Gastroesophageal sphincter (tissue), 4 donors: Measurements from ENCODE around the gene PPP3CA. TPM values are rescaled to one million over a fixed set of nuclear protein-coding genes. Genes with fewer than 3 reads are reported as not detected.

Experiments
- ATAC-seq: fragments of 150-250 bp; one replicate; pipeline ENCODE4 v1.9.1; 2016; ENCODE audit warnings: mild to moderate bottlenecking, moderate library complexity
- H3K27ac ChIP-seq, 4 donors: fragments of 200-600 bp; sonication (generic) in 3 of 4; 1 replicate in 3 of 4; 2 replicates in 1 of 4; pipeline ENCODE4 v1.5.1; 2016 to 2019
- H3K27me3 ChIP-seq: fragments of 200-600 bp; sonication (generic); one replicate; pipeline ENCODE4 v1.5.1; 2019
- H3K36me3 ChIP-seq, 2 donors: fragments of 200-600 bp; sonication (generic); one replicate each; pipeline ENCODE4 v1.5.1; 2019; ENCODE audit warnings: control low read depth in 1 of 2
- H3K4me1 ChIP-seq, 3 donors: fragments of 200-600 bp; sonication (generic); 1 replicate in 2 of 3; 2 replicates in 1 of 3; pipeline ENCODE4 v1.5.1; 2016 to 2019; ENCODE audit warnings: control low read depth in 2 of 3
- H3K4me3 ChIP-seq, 2 donors: fragments of 200-600 bp; sonication (generic); one replicate each; pipeline ENCODE4 v1.5.1; 2019; ENCODE audit warnings: mild to moderate bottlenecking in 1 of 2, moderate library complexity in 1 of 2
- H3K9me3 ChIP-seq, 3 donors: fragments of 200-600 bp; sonication (generic); one replicate each; pipeline ENCODE4 v1.5.1; 2017 to 2019; ENCODE audit warnings: control low read depth in 2 of 3
- CTCF ChIP-seq, 4 experiments: fragments of 200-600 bp in 2 of 4; fragments of 450-650 bp in 2 of 4; sonication (generic) in 1 of 4; IDR thresholded peaks; one replicate each; pipeline ENCODE4 v1.5.1; 2017 to 2019; ENCODE audit warnings: antibody characterized with exemption in 4 of 4, mild to moderate bottlenecking in 2 of 4, moderate library complexity in 2 of 4
- EP300 ChIP-seq: sonication (generic); formaldehyde crosslinking; IDR thresholded peaks from one replicate; pipeline ENCODE4 v1.6.1; 2017; ENCODE audit warnings: antibody characterized with exemption, mild to moderate bottlenecking
- POLR2A ChIP-seq, 2 donors: fragments of 450-650 bp; IDR thresholded peaks; one replicate each; pipeline ENCODE4 v1.6.1; 2017; ENCODE audit warnings: antibody characterized with exemption in 2 of 2, mild to moderate bottlenecking in 2 of 2, moderate library complexity in 1 of 2
- POLR2AphosphoS5 ChIP-seq: sonication (generic); formaldehyde crosslinking; IDR thresholded peaks from one replicate; pipeline ENCODE4 v1.6.1; 2017; ENCODE audit warnings: antibody characterized with exemption
- WGBS, 2 donors: methylation state at CpG; one replicate each; pipeline ENCODE4 v1.1.5; 2018; ENCODE audit warnings: low coverage in 1 of 2; 5-methylcytosine and 5-hydroxymethylcytosine counted together
- total RNA-seq, 4 donors: library from RNA; depleted of rRNA; stranded (reverse); fragments of >200 nt; gene quantifications; one replicate each; pipeline ENCODE4 v1.1.0, GENCODE V29; 2016

Gene PPP3CA
- total RNA-seq, 4 donors from 2014 or later: 21.1 to 29.2 (median 24.8) TPM

GRCh38 chr4:101037249-101037648 lies 310.1 kb downstream of the PPP3CA start:
- H3K36me3 ChIP-seq: peaks cover 0 to 24% of the 10 kb centered on the region in 2 donors
- no peaks in the 10 kb centered on the region for H3K9me3 ChIP-seq
- H3K27me3 ChIP-seq: no peaks in the 10 kb centered on the region
- TF ChIP-seq CTCF (IDR thresholded peaks at IDR 0.05): no peak
- no peak for ATAC-seq
- WGBS, 2 donors: 81% methylated on average over 3 of the region's 3 CpGs
- no peaks in the 10 kb centered on the region for H3K4me1 ChIP-seq
- no peak overlapping the region for H3K27ac ChIP-seq
- H3K4me3 ChIP-seq: no peak overlapping the region

- WGBS, 2 donors: 77 to 80% methylated on average over 2 of the region's 2 CpGs
- H3K27me3 ChIP-seq: no peaks in the 10 kb centered on the region
- no peak overlapping the region for H3K27ac ChIP-seq
- H3K36me3 ChIP-seq: peaks cover 0 to 30% of the 10 kb centered on the region in 2 donors
- H3K4me3 ChIP-seq: no peak overlapping the region
- TF ChIP-seq POLR2AphosphoS5: no peak
- TF ChIP-seq POLR2A (IDR thresholded peaks at IDR 0.05): no peak
- no peak for TF ChIP-seq EP300
- no peak for TF ChIP-seq CTCF (IDR thresholded peaks at IDR 0.05)
- H3K9me3 ChIP-seq: no peaks in the 10 kb centered on the region
- ATAC-seq: no peak
- H3K4me1 ChIP-seq: no peaks in the 10 kb centered on the region
Measured at GRCh38 chr4:101035487-101035886, 311.8 kb downstream of the PPP3CA start.

- H3K36me3 ChIP-seq: peaks cover 0 to 28% of the 10 kb centered on the region in 2 donors
- no peaks in the 10 kb centered on the region for H3K27me3 ChIP-seq
- no peak overlapping the region for H3K4me3 ChIP-seq
- no peaks in the 10 kb centered on the region for H3K9me3 ChIP-seq
- H3K27ac ChIP-seq: no peak overlapping the region
- TF ChIP-seq POLR2AphosphoS5 (no peak), EP300 (no peak), POLR2A (IDR thresholded peaks at IDR 0.05) (no peak), CTCF (IDR thresholded peaks at IDR 0.05) (no peak)
- peaks cover 0 to under 1% (median 0%) of the 10 kb centered on the region in 3 donors for H3K4me1 ChIP-seq
- no peak for ATAC-seq
- 93 to 94% methylated on average over 3 of the region's 3 CpGs for whole genome bisulfite sequencing, 2 donors
Measured at GRCh38 chr4:101033986-101034385, 313.3 kb downstream of the PPP3CA start.

- Histone ChIP-seq H3K4me3 (no peak overlapping the region), H3K4me1 (peaks cover 0 to 5% (median 0%) of the 10 kb centered on the region in 3 donors), H3K36me3 (peaks cover 0 to 20% of the 10 kb centered on the region in 2 donors), H3K9me3 (no peaks in the 10 kb centered on the region), H3K27ac (no peak overlapping the region), H3K27me3 (no peaks in the 10 kb centered on the region)
- 75 to 84% methylated on average over 2 to 3 of the region's 3 CpGs for WGBS, 2 donors
- TF ChIP-seq POLR2A (IDR thresholded peaks at IDR 0.05): no peak
- TF ChIP-seq CTCF (IDR thresholded peaks at IDR 0.05): no peak
- TF ChIP-seq POLR2AphosphoS5: no peak
- no peak for TF ChIP-seq EP300
- ATAC-seq: no peak
Measured at GRCh38 chr4:101032541-101032940, 314.8 kb downstream of the PPP3CA start.

- H3K36me3 ChIP-seq: peaks cover 0 to 15% of the 10 kb centered on the region in 2 donors
- ATAC-seq: no peak
- 50 to 96% methylated on average over 1 to 3 of the region's 5 CpGs for WGBS, 2 donors
- no peak for TF ChIP-seq EP300
- no peak for TF ChIP-seq POLR2AphosphoS5
- H3K4me1 ChIP-seq: peaks cover 0 to 5% (median 0%) of the 10 kb centered on the region in 3 donors
- no peak overlapping the region for H3K27ac ChIP-seq
- no peaks in the 10 kb centered on the region for H3K9me3 ChIP-seq
- no peak overlapping the region for H3K4me3 ChIP-seq
- no peaks in the 10 kb centered on the region for H3K27me3 ChIP-seq
Measured at GRCh38 chr4:101031971-101032370, 315.4 kb downstream of the PPP3CA start.
